Measurements from ENCODE around the gene ZNF536. TPM values are rescaled to one million over a fixed set of nuclear protein-coding genes. Genes with fewer than 3 reads are reported as not detected.

The ZNF536 gene
- polyA plus RNA-seq, 1 of the 3 experiments (the other 2 are of a cell fraction), result 0.41 TPM

DNA sequence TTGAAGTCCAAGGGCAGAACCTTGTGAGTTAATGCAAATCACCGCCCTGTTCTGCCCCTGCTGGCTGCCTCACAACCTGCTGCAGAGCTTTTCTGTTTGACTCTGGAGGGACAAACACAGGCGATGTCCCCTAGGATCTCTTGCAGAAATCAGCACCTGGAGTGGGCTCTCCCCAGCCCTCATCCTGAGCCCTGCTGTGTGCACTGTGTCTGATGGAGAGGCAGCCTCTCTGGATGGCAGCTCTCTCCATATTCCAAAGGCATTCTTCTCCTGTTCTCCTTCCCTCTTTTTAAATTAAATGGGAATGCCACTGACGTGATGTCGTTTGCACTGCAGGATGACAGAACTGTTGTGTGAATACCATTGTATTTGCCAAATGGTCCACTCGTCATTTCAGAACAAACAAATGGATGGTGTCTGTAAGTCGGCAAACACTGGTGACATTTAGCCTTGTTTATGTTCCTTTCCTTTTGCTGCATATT is 184.1 kb downstream of the ZNF536 start:
- no peaks in the 10 kb centered on the region for H4K20me1 ChIP-seq (ENCODE audit: insufficient read depth)
- TF ChIP-seq, protein P1, sequence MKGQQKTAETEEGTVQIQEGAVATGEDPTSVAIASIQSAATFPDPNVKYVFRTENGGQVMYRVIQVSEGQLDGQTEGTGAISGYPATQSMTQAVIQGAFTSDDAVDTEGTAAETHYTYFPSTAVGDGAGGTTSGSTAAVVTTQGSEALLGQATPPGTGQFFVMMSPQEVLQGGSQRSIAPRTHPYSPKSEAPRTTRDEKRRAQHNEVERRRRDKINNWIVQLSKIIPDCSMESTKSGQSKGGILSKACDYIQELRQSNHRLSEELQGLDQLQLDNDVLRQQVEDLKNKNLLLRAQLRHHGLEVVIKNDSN (IDR thresholded peaks at IDR 0.05; ENCODE audit: borderline replicate concordance, low read depth), result no peak
- TF ChIP-seq NRF1 (IDR thresholded peaks at IDR 0.05; ENCODE audit: low read depth, low read length) (no peak), RXRA (IDR thresholded peaks at IDR 0.05; ENCODE audit: borderline replicate concordance, low read depth) (no peak), SIN3A (IDR thresholded peaks at IDR 0.05; ENCODE audit: borderline replicate concordance, low read depth, low read length) (no peak), POLR2AphosphoS5 (IDR thresholded peaks at IDR 0.05; ENCODE audit: low read depth, low read length) (no peak), NFIC (IDR thresholded peaks at IDR 0.05; ENCODE audit: borderline replicate concordance) (no peak), FOXJ3 (CRISPR knock-in tag; IDR thresholded peaks at IDR 0.05) (no peak), RCOR1 (IDR thresholded peaks at IDR 0.05; ENCODE audit: low read length) (no peak), YY1 (IDR thresholded peaks at IDR 0.05; ENCODE audit: low read depth) (no peak), RAD21 (IDR thresholded peaks at IDR 0.05; ENCODE audit: low read length) (no peak)
- TF ChIP-seq, protein P2, sequence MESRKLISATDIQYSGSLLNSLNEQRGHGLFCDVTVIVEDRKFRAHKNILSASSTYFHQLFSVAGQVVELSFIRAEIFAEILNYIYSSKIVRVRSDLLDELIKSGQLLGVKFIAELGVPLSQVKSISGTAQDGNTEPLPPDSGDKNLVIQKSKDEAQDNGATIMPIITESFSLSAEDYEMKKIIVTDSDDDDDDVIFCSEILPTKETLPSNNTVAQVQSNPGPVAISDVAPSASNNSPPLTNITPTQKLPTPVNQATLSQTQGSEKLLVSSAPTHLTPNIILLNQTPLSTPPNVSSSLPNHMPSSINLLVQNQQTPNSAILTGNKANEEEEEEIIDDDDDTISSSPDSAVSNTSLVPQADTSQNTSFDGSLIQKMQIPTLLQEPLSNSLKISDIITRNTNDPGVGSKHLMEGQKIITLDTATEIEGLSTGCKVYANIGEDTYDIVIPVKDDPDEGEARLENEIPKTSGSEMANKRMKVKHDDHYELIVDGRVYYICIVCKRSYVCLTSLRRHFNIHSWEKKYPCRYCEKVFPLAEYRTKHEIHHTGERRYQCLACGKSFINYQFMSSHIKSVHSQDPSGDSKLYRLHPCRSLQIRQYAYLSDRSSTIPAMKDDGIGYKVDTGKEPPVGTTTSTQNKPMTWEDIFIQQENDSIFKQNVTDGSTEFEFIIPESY (IDR thresholded peaks at IDR 0.05; ENCODE audit: borderline replicate concordance, low read depth), result no peak
- TF ChIP-seq, protein P3, sequence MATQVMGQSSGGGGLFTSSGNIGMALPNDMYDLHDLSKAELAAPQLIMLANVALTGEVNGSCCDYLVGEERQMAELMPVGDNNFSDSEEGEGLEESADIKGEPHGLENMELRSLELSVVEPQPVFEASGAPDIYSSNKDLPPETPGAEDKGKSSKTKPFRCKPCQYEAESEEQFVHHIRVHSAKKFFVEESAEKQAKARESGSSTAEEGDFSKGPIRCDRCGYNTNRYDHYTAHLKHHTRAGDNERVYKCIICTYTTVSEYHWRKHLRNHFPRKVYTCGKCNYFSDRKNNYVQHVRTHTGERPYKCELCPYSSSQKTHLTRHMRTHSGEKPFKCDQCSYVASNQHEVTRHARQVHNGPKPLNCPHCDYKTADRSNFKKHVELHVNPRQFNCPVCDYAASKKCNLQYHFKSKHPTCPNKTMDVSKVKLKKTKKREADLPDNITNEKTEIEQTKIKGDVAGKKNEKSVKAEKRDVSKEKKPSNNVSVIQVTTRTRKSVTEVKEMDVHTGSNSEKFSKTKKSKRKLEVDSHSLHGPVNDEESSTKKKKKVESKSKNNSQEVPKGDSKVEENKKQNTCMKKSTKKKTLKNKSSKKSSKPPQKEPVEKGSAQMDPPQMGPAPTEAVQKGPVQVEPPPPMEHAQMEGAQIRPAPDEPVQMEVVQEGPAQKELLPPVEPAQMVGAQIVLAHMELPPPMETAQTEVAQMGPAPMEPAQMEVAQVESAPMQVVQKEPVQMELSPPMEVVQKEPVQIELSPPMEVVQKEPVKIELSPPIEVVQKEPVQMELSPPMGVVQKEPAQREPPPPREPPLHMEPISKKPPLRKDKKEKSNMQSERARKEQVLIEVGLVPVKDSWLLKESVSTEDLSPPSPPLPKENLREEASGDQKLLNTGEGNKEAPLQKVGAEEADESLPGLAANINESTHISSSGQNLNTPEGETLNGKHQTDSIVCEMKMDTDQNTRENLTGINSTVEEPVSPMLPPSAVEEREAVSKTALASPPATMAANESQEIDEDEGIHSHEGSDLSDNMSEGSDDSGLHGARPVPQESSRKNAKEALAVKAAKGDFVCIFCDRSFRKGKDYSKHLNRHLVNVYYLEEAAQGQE (IDR thresholded peaks at IDR 0.05; ENCODE audit: low read depth, low read length), result no peak
- TF ChIP-seq, protein P4, sequence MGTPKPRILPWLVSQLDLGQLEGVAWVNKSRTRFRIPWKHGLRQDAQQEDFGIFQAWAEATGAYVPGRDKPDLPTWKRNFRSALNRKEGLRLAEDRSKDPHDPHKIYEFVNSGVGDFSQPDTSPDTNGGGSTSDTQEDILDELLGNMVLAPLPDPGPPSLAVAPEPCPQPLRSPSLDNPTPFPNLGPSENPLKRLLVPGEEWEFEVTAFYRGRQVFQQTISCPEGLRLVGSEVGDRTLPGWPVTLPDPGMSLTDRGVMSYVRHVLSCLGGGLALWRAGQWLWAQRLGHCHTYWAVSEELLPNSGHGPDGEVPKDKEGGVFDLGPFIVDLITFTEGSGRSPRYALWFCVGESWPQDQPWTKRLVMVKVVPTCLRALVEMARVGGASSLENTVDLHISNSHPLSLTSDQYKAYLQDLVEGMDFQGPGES (IDR thresholded peaks at IDR 0.05; ENCODE audit: low read depth, low read length), result no peak
- TF ChIP-seq, protein P5, sequence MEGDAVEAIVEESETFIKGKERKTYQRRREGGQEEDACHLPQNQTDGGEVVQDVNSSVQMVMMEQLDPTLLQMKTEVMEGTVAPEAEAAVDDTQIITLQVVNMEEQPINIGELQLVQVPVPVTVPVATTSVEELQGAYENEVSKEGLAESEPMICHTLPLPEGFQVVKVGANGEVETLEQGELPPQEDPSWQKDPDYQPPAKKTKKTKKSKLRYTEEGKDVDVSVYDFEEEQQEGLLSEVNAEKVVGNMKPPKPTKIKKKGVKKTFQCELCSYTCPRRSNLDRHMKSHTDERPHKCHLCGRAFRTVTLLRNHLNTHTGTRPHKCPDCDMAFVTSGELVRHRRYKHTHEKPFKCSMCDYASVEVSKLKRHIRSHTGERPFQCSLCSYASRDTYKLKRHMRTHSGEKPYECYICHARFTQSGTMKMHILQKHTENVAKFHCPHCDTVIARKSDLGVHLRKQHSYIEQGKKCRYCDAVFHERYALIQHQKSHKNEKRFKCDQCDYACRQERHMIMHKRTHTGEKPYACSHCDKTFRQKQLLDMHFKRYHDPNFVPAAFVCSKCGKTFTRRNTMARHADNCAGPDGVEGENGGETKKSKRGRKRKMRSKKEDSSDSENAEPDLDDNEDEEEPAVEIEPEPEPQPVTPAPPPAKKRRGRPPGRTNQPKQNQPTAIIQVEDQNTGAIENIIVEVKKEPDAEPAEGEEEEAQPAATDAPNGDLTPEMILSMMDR (IDR thresholded peaks at IDR 0.05), result no peak
- no peak overlapping the region for H3K9ac ChIP-seq
- no peak overlapping the region for H2AFZ ChIP-seq (ENCODE audit: low read depth)
- H3K4me1 ChIP-seq (ENCODE audit: control insufficient read depth in 1 of 2, insufficient read depth in 2 of 2, low read depth in 1 of 2, low read length in 1 of 2), result peaks cover 0 to 23% of the 10 kb centered on the region in 2 experiments; a peak in 1 of 4 replicates
- 33% methylated on average over 6 of the region's 6 CpGs for WGBS (ENCODE audit: low lambda C conversion rate)
- H3K36me3 ChIP-seq (replicated peaks in 1 of 2; ENCODE audit: control insufficient read depth in 1 of 2, insufficient read depth in 2 of 2, low read length in 1 of 2), result no peaks in the 10 kb centered on the region
- no peak for DNase-seq
- H3K4me2 ChIP-seq, result no peak overlapping the region
- no peaks in the 10 kb centered on the region for H3K27me3 ChIP-seq (ENCODE audit: insufficient read depth)
- POLR2A ChIA-PET, result interaction anchor here (0.6 kb wide), 1 partner anchor 86 kb away, joined by 4 read pairs; no protein-coding TSS in a partner anchor
- H3K4me3 ChIP-seq (ENCODE audit: low read depth in 2 of 2, low read length in 1 of 2), result no peak overlapping the region
- H3F3A ChIP-seq (replicated peaks; ENCODE audit: insufficient read depth), result no peaks in the 10 kb centered on the region
- CTCF ChIA-PET, result interaction anchor here (1.1 to 1.3 kb wide), 2 partner anchors 9 to 46 kb away, joined by 3 to 5 read pairs; no protein-coding TSS in a partner anchor
- no peaks in the 10 kb centered on the region for H3K9me3 ChIP-seq
- H3K79me2 ChIP-seq (ENCODE audit: insufficient read depth), result no peaks in the 10 kb centered on the region
- no peak overlapping the region; a peak in 1 of 4 replicates for H3K27ac ChIP-seq (ENCODE audit: low read depth in 2 of 2, low read length in 1 of 2)
- H3K9me2 ChIP-seq, result no peaks in the 10 kb centered on the region
